HepG2 (cell line): ENCODE data around the gene PSMA3. TPM values are rescaled to one million over a fixed set of nuclear protein-coding genes. Genes with fewer than 3 reads are reported as not detected.

Experiments used
- ATAC-seq: fragments of 200-7000 bp; cut with Tn5 transposase; 3 replicates; pipeline ENCODE4 v1.9.1; 2020; ENCODE audit warnings: mild to moderate bottlenecking, moderate library complexity
- BruUV-seq: library from RNA; stranded (reverse); fragments of 400-500 nt; replicated peaks from 2 replicates; lab custom pipeline; 2021; lab: Mats Ljungman, UMichigan
- CTCF ChIA-PET: fragments of 300-600 bp; formaldehyde crosslinking; extraction: SDS; loops from one replicate; lab custom pipeline; 2021; ENCODE audit warnings: low total read pairs, inconsistent platforms, low intra/inter-chr PET ratio; lab: Yijun Ruan, JAX
- POLR2A ChIA-PET: fragments of 350-600 bp; sonication (Branson Sonifier 250); formaldehyde crosslinking; loops from one replicate; lab custom pipeline; 2020; ENCODE audit warnings: antibody characterized with exemption, inconsistent platforms; lab: Yijun Ruan, JAX
- DNase-seq: peaks from one replicate; pipeline ENCODE4 v3.0.0-alpha.2; 2015; ENCODE audit warnings: low spot score
- FAIRE-seq: peaks from 3 replicates; lab custom pipeline; 2011; peaks lifted over from hg19 to GRCh38; lab: Jason Lieb, UNC
- H2AFZ ChIP-seq: one replicate; pipeline ENCODE4 v1.6.1; 2011; ENCODE audit warnings: low read length, inconsistent platforms
- H3K27ac ChIP-seq: fragments of 300-600 bp; 3 replicates; pipeline ENCODE4 v1.8.0; 2011; ENCODE audit warnings: mixed run types, mild to moderate bottlenecking, mixed read lengths, low read length, inconsistent platforms; ENCODE audit not compliant: insufficient read depth; ENCODE audit errors: extremely low read length
- H3K27me3 ChIP-seq, 2 experiments: fragments of 200-600 bp in 1 of 2; 2 replicates in 1 of 2; 3 replicates in 1 of 2; pipeline versions ENCODE4 v1.6.0 to v1.8.0; 2011; ENCODE audit warnings: low read length in 2 of 2, mild to moderate bottlenecking in 2 of 2, moderate library complexity in 2 of 2, inconsistent platforms in 1 of 2; ENCODE audit not compliant: insufficient read depth in 2 of 2, control insufficient read depth in 1 of 2
- H3K36me3 ChIP-seq, 2 experiments: fragments of 200-600 bp in 1 of 2; replicated peaks in 1 of 2; 2 replicates in 1 of 2; 3 replicates in 1 of 2; pipeline versions ENCODE4 v1.5.1 to v1.8.0; 2011; ENCODE audit warnings: low read length in 2 of 2, inconsistent platforms in 1 of 2; ENCODE audit not compliant: insufficient read depth in 2 of 2, control insufficient read depth in 1 of 2
- H3K4me1 ChIP-seq: 2 replicates; pipeline ENCODE4 v1.5.1; 2012; ENCODE audit warnings: low read length, inconsistent platforms; ENCODE audit not compliant: insufficient read depth
- H3K4me2 ChIP-seq: 2 replicates; pipeline ENCODE4 v1.6.0; 2011; ENCODE audit warnings: low read depth, low read length, inconsistent platforms
- H3K4me3 ChIP-seq, 3 experiments: fragments of 200-600 bp in 1 of 3; sonication (generic), shearing (Covaris generic) in 1 of 3; replicated peaks in 1 of 3; 2 replicates each; pipeline ENCODE4 v1.5.1; 2011 to 2016; ENCODE audit warnings: low read length in 3 of 3, inconsistent platforms in 2 of 3, low read depth in 2 of 3, mild to moderate bottlenecking in 2 of 3, control low read depth in 1 of 3, mixed read lengths in 1 of 3; ENCODE audit not compliant: insufficient read depth in 1 of 3
- H3K79me2 ChIP-seq: one replicate; pipeline ENCODE4 v1.6.1; 2011; ENCODE audit warnings: low read length, inconsistent platforms; ENCODE audit not compliant: insufficient read depth
- H3K9ac ChIP-seq: 2 replicates; pipeline ENCODE4 v1.6.0; 2011; ENCODE audit warnings: mild to moderate bottlenecking, low read depth, low read length, inconsistent platforms; ENCODE audit not compliant: insufficient read depth
- H3K9me3 ChIP-seq: 2 replicates; pipeline ENCODE4 v1.5.1; 2012; ENCODE audit warnings: mild to moderate bottlenecking, low read length
- H4K20me1 ChIP-seq: 2 replicates; pipeline ENCODE4 v1.6.0; 2011; ENCODE audit warnings: inconsistent platforms, mild to moderate bottlenecking, low read length, moderate library complexity; ENCODE audit not compliant: insufficient read depth
- HNF4G ChIP-seq, 2 experiments: sonication (generic) in 1 of 2; formaldehyde crosslinking in 1 of 2; IDR thresholded peaks; 2 replicates each; pipeline versions ENCODE4 v1.4.0 to v1.6.1; 2011 to 2020; ENCODE audit warnings: borderline replicate concordance in 2 of 2, low read depth in 2 of 2, mild to moderate bottlenecking in 2 of 2, low read length in 1 of 2, missing genetic modification reagents in 1 of 2, moderate library complexity in 1 of 2
- HOXA9 ChIP-seq: sonication (generic); formaldehyde crosslinking; IDR thresholded peaks from 2 replicates; pipeline ENCODE4 v1.8.1; 2022; ENCODE audit warnings: missing genetic modification reagents, mild to moderate bottlenecking, moderate library complexity, borderline replicate concordance
- KLF12 ChIP-seq: sonication (generic); formaldehyde crosslinking; IDR thresholded peaks from 2 replicates; pipeline ENCODE4 v1.4.0; 2020; ENCODE audit warnings: missing genetic modification reagents, borderline replicate concordance
- MIXL1 ChIP-seq: IDR thresholded peaks from 2 replicates; pipeline ENCODE4 v1.6.1; 2016
- NCOA5 ChIP-seq: sonication (generic); formaldehyde crosslinking; IDR thresholded peaks from 2 replicates; pipeline ENCODE4 v1.4.0; 2020; ENCODE audit warnings: missing genetic modification reagents
- POLR2G ChIP-seq: fragments of 200-400 bp; formaldehyde crosslinking; IDR thresholded peaks from 2 replicates; pipeline ENCODE4 v1.6.1; 2018; ENCODE audit warnings: mild to moderate bottlenecking, low read depth, low read length, moderate library complexity
- RBFOX2 ChIP-seq: fragments of 200-400 bp; formaldehyde crosslinking; IDR thresholded peaks from 2 replicates; pipeline ENCODE4 v1.6.1; 2017; ENCODE audit warnings: low read depth, mild to moderate bottlenecking, low read length
- ZNF441 ChIP-seq: sonication (generic); formaldehyde crosslinking; IDR thresholded peaks from 2 replicates; pipeline ENCODE4 v1.7.0; 2021; ENCODE audit warnings: missing genetic modification reagents, borderline replicate concordance
- ZNF775 ChIP-seq: sonication (generic); formaldehyde crosslinking; IDR thresholded peaks from 2 replicates; pipeline ENCODE4 v1.4.0; 2020; ENCODE audit warnings: missing genetic modification reagents, mild to moderate bottlenecking, moderate library complexity, borderline replicate concordance
- in situ Hi-C: cut with HindIII; loops from 2 replicates; pipeline ENCODE4 v1.10.0; 2017; ENCODE audit warnings: low pct_unique_long_range_greater_than_20kb; ENCODE audit not compliant: extremely low pct_ligation_motif_present
- intact Hi-C: fragments of 100-400 bp; cut with micrococcal nuclease; formaldehyde crosslinking; loops from one replicate; pipeline ENCODE4 v1.10.0; 2022; ENCODE audit not compliant: unreplicated experiment
- polyA plus RNA-seq, 8 experiments: library from polyadenylated mRNA; depleted of rRNA in 3 of 8; stranded (reverse) in 7 of 8; unstranded in 1 of 8; fragments of >200 nt; fragmentation: Illumina TruSeq in 4 of 8; extraction: Trizol in 4 of 8; gene quantifications; 2 replicates each; pipeline versions ENCODE4 v1.2.1 to v1.2.3, GENCODE V29; 2011 to 2016; ENCODE audit warnings: low read depth in 4 of 8, missing spikeins in 1 of 8, mixed read lengths in 1 of 8; ENCODE audit not compliant: insufficient read depth in 1 of 8
- total RNA-seq, 5 experiments: library from RNA; depleted of rRNA; stranded (reverse); fragments of >200 nt; fragmentation: Illumina TruSeq; extraction: Trizol; gene quantifications; 2 replicates each; pipeline ENCODE4 v1.2.3, GENCODE V29; 2016; ENCODE audit warnings: low read depth in 1 of 5
- TF ChIP-seq, protein P1 (sequence below): sonication (generic); formaldehyde crosslinking; IDR thresholded peaks from 2 replicates; pipeline ENCODE4 v1.4.0; 2020; ENCODE audit warnings: missing genetic modification reagents, borderline replicate concordance
- TF ChIP-seq, protein P2 (sequence below): IDR thresholded peaks from 2 replicates; pipeline ENCODE4 v1.6.1; 2016
- TF ChIP-seq, protein P3 (sequence below): IDR thresholded peaks from 2 replicates; pipeline ENCODE4 v1.6.1; 2016; ENCODE audit warnings: low read depth

PSMA3 gene
- total and polyA plus RNA-seq, 2 of the 13 experiments (the other 11 are each of a cell fraction or from before 2014, with no cell fraction given) = 232 to 275 TPM

- no peaks in the 10 kb centered on the region for H3K27me3 ChIP-seq
- no peak for DNase-seq
- 0 out of 2 replicates have a peak, but pooled peaks cover 5% of the 10 kb centered on the region for H3K4me1 ChIP-seq
- in situ Hi-C loops = no loop called here
- ChIA-PET CTCF (no interaction called here), POLR2A (interaction anchor here (1.3 kb wide), 1 partner anchor 21 kb away, joined by 4 read pairs; the partner anchor contains the start of gene PSMA3)
- H3K36me3 ChIP-seq = peaks cover 14 to 80% of the 10 kb centered on the region in 2 experiments; a peak in 4 of 5 replicates
- H4K20me1 ChIP-seq = no peaks in the 10 kb centered on the region
- no peaks in the 10 kb centered on the region for H3K79me2 ChIP-seq
- H3K9ac ChIP-seq = no peak overlapping the region
- FAIRE-seq = no peak
- no peak overlapping the region for H3K4me3 ChIP-seq
- no TSS peak for BruUV-seq
- H3K27ac ChIP-seq = no peak overlapping the region
- H3K9me3 ChIP-seq = no peaks in the 10 kb centered on the region
- H2AFZ ChIP-seq = no peak overlapping the region
- intact Hi-C loops = no loop called here
- no peak for ATAC-seq
- no peak overlapping the region for H3K4me2 ChIP-seq
- TF ChIP-seq RBFOX2 (0 out of 2 replicates have a peak, but pooled peaks have one; percentile 43), ZNF775 (CRISPR knock-in tag) (no peak), KLF12 (CRISPR knock-in tag) (no peak), HOXA9 (no peak), NCOA5 (CRISPR knock-in tag) (no peak), HNF4G (IDR thresholded peaks at IDR 0.05; ENCODE audit: borderline replicate concordance, low read depth, low read length) (no peak), HNF4G (CRISPR knock-in tag; IDR thresholded peaks at IDR 0.05; ENCODE audit: borderline replicate concordance, low read depth) (no peak), POLR2G (0 out of 2 replicates have a peak, but pooled peaks have one; percentile 14), ZNF441 (CRISPR knock-in tag) (no peak), MIXL1 (no peak)
- TF ChIP-seq, protein P1, sequence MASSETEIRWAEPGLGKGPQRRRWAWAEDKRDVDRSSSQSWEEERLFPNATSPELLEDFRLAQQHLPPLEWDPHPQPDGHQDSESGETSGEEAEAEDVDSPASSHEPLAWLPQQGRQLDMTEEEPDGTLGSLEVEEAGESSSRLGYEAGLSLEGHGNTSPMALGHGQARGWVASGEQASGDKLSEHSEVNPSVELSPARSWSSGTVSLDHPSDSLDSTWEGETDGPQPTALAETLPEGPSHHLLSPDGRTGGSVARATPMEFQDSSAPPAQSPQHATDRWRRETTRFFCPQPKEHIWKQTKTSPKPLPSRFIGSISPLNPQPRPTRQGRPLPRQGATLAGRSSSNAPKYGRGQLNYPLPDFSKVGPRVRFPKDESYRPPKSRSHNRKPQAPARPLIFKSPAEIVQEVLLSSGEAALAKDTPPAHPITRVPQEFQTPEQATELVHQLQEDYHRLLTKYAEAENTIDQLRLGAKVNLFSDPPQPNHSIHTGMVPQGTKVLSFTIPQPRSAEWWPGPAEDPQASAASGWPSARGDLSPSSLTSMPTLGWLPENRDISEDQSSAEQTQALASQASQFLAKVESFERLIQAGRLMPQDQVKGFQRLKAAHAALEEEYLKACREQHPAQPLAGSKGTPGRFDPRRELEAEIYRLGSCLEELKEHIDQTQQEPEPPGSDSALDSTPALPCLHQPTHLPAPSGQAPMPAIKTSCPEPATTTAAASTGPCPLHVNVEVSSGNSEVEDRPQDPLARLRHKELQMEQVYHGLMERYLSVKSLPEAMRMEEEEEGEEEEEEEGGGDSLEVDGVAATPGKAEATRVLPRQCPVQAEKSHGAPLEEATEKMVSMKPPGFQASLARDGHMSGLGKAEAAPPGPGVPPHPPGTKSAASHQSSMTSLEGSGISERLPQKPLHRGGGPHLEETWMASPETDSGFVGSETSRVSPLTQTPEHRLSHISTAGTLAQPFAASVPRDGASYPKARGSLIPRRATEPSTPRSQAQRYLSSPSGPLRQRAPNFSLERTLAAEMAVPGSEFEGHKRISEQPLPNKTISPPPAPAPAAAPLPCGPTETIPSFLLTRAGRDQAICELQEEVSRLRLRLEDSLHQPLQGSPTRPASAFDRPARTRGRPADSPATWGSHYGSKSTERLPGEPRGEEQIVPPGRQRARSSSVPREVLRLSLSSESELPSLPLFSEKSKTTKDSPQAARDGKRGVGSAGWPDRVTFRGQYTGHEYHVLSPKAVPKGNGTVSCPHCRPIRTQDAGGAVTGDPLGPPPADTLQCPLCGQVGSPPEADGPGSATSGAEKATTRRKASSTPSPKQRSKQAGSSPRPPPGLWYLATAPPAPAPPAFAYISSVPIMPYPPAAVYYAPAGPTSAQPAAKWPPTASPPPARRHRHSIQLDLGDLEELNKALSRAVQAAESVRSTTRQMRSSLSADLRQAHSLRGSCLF (CRISPR knock-in tag) = no peak
- TF ChIP-seq, protein P2, sequence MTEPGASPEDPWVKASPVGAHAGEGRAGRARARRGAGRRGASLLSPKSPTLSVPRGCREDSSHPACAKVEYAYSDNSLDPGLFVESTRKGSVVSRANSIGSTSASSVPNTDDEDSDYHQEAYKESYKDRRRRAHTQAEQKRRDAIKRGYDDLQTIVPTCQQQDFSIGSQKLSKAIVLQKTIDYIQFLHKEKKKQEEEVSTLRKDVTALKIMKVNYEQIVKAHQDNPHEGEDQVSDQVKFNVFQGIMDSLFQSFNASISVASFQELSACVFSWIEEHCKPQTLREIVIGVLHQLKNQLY (CRISPR knock-in tag) = no peak
- TF ChIP-seq, protein P3, sequence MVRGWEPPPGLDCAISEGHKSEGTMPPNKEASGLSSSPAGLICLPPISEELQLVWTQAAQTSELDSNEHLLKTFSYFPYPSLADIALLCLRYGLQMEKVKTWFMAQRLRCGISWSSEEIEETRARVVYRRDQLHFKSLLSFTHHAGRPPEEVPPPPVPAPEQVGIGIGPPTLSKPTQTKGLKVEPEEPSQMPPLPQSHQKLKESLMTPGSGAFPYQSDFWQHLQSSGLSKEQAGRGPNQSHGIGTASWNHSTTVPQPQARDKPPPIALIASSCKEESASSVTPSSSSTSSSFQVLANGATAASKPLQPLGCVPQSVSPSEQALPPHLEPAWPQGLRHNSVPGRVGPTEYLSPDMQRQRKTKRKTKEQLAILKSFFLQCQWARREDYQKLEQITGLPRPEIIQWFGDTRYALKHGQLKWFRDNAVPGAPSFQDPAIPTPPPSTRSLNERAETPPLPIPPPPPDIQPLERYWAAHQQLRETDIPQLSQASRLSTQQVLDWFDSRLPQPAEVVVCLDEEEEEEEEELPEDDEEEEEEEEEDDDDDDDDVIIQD (CRISPR knock-in tag) = no peak
These were observed 20.8 kb downstream of the PSMA3 start for GRCh38 chr14:58265401-58265800.
